Measurements from ENCODE around the gene FANCC.

FANCC gene

DNA sequence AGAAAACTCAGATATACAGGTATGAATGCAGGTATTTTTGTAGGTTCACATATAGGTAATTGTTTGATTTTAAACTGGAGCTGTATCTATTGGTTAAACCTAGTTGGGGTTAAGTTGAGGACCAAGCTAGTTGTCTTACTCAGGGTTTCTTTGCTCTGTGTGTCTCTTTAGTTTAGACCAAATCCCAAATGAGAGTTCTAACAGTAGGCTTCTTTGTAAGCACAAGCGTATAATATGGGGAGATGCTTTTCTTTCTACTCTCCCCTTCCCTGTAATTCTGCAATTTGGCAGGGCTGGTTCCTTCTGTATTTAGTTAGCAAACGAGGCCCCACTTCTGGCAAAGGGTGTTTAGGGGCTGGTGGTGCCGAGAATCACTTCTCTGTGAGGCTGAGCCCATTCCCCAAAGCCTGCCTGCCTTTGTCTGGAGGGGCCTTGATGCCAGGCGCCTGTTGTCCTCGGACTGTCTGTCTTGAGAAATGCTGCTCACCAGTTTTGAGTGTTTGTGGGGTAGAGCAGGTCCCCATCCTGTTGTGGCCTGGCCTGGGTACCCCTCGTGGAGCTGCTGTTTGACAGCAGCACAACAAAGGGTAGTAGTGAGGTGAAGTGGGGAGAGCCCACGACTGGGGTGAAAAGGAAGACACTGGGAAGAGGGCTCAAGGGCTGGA lies 259.3 kb downstream of the FANCC start:
- DNase-seq: no peak

DNA sequence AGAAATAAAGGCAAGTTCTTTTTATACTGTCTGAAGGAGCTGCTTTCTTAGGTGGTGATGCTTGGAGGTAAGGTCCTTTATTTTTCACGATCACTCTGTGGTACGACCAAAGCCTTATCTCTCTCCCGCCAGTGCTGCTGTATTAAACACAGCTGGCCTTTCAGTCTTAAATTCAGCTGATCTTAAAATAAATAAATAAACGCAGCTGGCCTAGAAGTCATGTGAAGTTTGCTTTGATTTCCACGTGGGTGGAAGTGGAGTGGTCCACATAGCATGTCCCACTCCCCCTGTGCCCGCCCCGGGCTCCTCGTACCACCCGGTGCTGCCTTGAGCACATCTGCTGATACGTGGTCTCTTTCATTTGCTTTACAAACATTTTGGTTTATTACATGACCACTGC lies 260.4 kb downstream of the FANCC start:
- no peak for DNase-seq

DNA sequence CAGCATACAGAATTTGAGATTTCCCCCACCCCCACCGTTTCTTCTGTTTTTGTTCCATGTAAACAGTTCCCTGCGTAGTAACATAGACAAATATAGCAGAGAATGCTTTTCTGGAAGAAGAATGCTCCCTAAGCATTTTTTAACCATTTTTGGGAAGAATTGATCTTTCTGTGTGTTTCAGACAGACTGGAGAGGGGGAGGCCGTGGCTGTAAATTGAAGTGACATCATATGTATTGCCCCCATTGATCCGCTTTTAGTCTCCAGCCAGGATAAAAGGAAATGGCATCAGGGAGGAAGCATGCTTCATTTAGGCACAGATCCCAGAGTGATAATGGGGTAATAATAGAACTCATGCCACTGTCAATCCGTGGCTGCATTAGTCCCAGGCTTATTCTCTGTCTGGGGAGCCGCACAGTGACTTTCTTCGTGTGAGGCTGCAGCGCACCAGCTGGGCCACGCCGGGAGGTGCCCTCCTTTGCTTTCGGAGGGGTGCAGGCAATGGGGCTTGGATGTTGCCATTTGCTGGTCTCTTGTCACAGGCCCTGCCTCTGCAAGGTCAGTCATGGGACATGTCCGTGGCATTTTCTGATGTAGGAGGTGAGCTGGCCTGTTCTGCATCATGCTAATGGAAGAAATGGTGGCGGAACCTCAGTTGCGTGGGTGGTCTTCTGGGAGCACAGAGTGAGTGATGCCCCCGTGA lies 261.5 kb downstream of the FANCC start:
- DNase-seq: no peak

DNA sequence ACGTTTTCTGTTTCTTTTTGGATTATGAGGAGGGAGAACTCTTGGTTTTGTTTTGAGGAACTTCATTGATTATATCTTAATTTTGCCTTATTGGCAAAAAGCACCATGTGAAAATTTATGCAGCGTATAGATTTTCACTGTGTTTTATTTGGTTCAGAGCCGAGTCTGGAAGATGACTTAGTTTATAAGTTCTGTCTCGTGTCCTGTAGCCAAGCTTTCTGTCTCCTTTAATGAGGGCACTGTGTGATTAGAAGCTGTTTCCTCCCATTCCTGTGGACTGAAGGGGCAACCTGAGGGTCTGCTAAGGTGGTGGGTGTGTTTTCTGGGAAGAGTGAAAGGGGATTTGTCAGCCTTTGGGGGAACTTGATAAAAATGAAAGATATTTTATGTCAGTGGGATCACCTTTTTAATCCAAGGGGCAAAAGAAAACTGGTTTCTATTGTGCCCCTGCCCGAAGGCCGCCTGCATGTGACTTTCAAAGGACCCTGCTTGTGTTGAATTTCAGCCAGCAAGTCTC lies 262.1 kb downstream of the FANCC start:
- no peak for DNase-seq

DNA sequence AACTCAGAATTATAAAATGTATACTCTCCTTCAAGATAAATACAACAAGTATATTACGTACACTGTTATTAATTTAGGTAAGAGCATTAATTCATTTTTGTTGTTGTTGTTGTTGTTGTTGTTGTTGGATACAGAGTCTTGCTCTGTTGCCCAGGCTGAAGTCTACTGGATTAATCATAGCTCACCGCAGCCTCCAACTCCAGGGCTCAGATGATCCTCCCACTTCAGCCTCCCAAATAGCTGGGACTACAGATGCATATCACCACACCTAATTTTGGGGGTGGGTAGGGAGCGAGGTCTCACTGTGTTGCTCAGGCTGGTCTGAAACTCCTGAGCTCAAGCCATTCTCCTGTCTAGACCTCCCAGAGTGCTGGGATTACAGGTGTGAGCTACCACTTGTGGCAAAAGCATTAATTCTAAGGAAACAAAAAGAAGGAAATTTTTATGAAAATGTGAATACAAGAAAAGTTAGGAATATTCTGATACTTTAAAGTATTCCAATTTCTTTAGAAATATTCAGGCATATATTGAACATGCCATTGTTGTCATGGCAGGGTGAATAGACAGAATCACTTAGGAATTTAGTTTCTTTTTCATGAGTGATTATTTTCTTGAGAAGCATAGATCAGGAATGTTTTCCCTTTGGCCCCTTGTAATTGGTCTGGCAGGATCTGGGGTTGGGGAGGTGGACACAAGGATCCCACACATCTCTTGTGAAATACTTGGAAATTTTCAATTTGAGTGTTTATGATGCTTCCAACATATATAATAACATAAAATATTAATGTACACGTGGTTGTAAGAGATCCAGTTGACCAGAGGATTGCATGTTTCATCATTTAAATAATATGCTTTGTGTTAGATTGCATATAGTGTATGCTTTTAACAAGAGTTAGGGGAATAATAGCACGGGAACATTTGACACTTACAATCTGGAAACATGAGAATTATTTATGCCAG lies 263.6 kb downstream of the FANCC start:
- DNase-seq: no peak

DNA sequence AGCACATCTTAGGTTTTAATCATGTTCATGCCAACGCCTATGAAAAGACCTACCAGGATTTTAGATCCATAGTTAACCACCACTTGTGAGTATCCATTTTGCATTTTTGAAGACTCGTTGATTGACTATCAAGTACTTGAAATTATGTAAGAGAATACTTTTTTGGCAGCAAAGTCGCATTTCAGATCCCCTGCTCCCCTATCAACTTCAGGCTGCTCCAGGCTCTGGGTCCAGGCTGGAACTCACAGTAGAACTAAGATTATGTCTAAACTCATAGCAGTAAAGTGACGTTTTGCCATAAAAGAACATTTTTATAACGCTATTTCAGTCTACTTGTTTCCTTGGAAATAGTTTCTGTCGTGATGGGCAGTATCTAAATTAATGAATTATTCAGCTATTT lies 267.7 kb downstream of the FANCC start:
- DNase-seq: no peak
